Measurements from ENCODE around the gene CDCA3. TPM values are rescaled to one million over a fixed set of nuclear protein-coding genes. Genes with fewer than 3 reads are reported as not detected.

Gene CDCA3
- total RNA-seq, 4 donors from 2014 or later, result 4.8 to 8.9 (median 5.9) TPM

DNA sequence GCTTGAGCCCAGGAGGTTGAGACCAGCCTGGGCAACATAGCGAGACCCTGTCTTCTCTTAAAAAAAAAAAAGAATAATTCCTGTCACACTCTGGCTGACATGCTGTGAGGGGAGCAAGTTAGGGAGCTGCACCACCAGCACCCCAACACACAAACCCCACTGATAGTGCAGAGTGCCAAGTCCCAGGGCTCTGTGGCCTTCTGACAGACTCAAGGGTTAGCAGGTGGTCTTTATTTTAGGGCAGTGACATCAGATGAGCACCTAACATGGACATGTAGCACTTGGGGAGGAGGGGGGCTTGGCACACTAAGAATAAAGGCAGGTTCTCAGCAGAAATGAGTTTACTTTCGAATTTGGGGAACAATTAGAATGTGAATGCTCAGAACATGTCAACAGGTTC, 7.7 kb upstream of the CDCA3 start:
- TF ChIP-seq, protein P1, sequence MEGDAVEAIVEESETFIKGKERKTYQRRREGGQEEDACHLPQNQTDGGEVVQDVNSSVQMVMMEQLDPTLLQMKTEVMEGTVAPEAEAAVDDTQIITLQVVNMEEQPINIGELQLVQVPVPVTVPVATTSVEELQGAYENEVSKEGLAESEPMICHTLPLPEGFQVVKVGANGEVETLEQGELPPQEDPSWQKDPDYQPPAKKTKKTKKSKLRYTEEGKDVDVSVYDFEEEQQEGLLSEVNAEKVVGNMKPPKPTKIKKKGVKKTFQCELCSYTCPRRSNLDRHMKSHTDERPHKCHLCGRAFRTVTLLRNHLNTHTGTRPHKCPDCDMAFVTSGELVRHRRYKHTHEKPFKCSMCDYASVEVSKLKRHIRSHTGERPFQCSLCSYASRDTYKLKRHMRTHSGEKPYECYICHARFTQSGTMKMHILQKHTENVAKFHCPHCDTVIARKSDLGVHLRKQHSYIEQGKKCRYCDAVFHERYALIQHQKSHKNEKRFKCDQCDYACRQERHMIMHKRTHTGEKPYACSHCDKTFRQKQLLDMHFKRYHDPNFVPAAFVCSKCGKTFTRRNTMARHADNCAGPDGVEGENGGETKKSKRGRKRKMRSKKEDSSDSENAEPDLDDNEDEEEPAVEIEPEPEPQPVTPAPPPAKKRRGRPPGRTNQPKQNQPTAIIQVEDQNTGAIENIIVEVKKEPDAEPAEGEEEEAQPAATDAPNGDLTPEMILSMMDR (IDR thresholded peaks at IDR 0.05), result no peak
- no peak for TF ChIP-seq EP300 (IDR thresholded peaks at IDR 0.05)
- TF ChIP-seq POLR2A (IDR thresholded peaks at IDR 0.05), result no peak
- TF ChIP-seq POLR2AphosphoS5 (IDR thresholded peaks at IDR 0.05), result no peak
- Histone ChIP-seq H3K4me3 (no peak overlapping the region), H3K27ac (no peak overlapping the region), H3K36me3 (peaks cover 86% of the 10 kb centered on the region), H3K27me3 (no peaks in the 10 kb centered on the region), H3K9me3 (no peaks in the 10 kb centered on the region), H3K4me1 (peaks cover 4% of the 10 kb centered on the region)
- no peak for DNase-seq (ENCODE audit: low spot score in 2 of 2)
- 100% methylated on average over 2 of the region's 2 CpGs for WGBS

DNA sequence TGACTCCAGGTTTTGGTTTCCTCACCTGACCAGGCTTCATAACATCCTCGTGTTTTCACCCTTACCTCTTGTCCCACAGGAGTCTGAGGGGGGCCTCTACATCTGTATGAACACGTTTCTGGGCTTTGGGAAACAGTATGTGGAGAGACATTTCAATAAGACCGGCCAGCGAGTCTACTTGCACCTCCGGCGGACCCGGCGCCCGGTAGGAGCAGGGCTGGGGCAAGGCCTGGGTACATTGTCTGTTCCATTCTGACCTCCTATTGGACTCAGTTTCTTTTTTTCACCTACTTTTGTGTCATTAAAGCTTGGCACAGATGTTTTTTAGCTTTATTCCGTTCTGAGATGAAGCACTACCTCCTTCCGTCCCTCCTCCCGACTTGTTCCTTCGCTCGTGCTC, 4.2 kb upstream of the CDCA3 start:
- Histone ChIP-seq H3K27me3 (no peaks in the 10 kb centered on the region), H3K9me3 (no peaks in the 10 kb centered on the region), H3K4me1 (peaks cover 24% of the 10 kb centered on the region), H3K36me3 (peaks cover 51% of the 10 kb centered on the region), H3K4me3 (no peak overlapping the region), H3K27ac (no peak overlapping the region)
- DNase-seq (ENCODE audit: low spot score in 2 of 2), result no peak
- WGBS, result 92% methylated on average over 14 of the region's 14 CpGs
- TF ChIP-seq, protein P1 (IDR thresholded peaks at IDR 0.05), result no peak
- TF ChIP-seq EP300 (IDR thresholded peaks at IDR 0.05) (no peak), POLR2AphosphoS5 (IDR thresholded peaks at IDR 0.05) (no peak)

DNA sequence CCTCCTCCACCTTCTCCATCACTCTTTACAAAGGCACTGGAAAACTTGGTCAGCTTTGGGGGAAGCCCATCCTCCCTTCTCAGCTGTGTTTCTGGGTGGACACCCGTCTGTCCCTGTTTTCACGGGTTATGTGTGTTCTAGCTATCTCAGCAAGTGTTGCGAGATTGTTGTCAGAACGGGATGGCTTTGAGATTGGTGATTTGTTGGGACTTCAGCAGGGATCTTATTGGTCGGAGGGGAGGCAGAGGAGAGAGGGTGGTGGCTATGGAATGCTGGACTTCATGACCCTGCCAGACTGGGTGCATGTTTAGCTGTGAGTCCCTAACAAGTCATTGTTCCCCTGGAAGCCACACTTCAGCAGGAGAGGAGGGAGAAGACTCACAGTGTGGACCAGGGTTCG, 3.0 kb upstream of the CDCA3 start:
- no peak for TF ChIP-seq POLR2AphosphoS5 (IDR thresholded peaks at IDR 0.05)
- TF ChIP-seq POLR2A (IDR thresholded peaks at IDR 0.05), result no peak
- TF ChIP-seq, protein P1 (IDR thresholded peaks at IDR 0.05), result no peak
- TF ChIP-seq EP300 (IDR thresholded peaks at IDR 0.05), result no peak
- DNase-seq (ENCODE audit: low spot score in 2 of 2), result no peak
- Histone ChIP-seq H3K4me1 (peaks cover 24% of the 10 kb centered on the region), H3K9me3 (no peaks in the 10 kb centered on the region), H3K36me3 (peaks cover 38% of the 10 kb centered on the region), H3K4me3 (no peak overlapping the region), H3K27ac (peak overlapping the region; percentile 77), H3K27me3 (no peaks in the 10 kb centered on the region)
- 82% methylated on average over 6 of the region's 6 CpGs for whole genome bisulfite sequencing

DNA sequence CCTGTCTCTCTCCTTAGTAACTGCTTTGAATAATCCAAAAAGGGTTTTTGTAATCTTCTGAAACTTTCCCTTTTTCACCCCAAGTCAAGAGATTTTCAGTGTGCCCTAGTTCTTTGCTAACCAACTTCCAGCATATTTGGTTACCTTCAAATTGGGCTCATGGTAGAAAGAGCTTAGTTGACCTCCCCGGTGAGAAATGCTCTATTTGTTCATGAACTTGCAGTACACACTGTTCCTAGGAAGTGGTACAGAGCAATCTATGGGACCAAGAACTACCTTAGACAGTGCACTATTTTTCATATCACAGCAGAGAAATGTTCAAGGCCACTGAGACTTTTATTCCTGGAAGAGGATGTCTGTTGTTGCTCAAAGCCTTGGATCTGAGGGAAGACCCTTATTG, 2.5 kb upstream of the CDCA3 start:
- no peaks in the 10 kb centered on the region for H3K27me3 ChIP-seq
- H3K27ac ChIP-seq, result peak overlapping the region; percentile 77
- TF ChIP-seq, protein P1 (IDR thresholded peaks at IDR 0.05), result no peak
- no peak for TF ChIP-seq POLR2AphosphoS5 (IDR thresholded peaks at IDR 0.05)
- TF ChIP-seq POLR2A (IDR thresholded peaks at IDR 0.05), result no peak
- no peak for TF ChIP-seq EP300 (IDR thresholded peaks at IDR 0.05)
- H3K36me3 ChIP-seq, result peaks cover 37% of the 10 kb centered on the region
- H3K4me3 ChIP-seq, result no peak overlapping the region
- no peaks in the 10 kb centered on the region for H3K9me3 ChIP-seq
- H3K4me1 ChIP-seq, result peaks cover 24% of the 10 kb centered on the region
- 75% methylated on average over 1 of the region's 1 CpG for WGBS
- no peak for DNase-seq (ENCODE audit: low spot score in 2 of 2)

DNA sequence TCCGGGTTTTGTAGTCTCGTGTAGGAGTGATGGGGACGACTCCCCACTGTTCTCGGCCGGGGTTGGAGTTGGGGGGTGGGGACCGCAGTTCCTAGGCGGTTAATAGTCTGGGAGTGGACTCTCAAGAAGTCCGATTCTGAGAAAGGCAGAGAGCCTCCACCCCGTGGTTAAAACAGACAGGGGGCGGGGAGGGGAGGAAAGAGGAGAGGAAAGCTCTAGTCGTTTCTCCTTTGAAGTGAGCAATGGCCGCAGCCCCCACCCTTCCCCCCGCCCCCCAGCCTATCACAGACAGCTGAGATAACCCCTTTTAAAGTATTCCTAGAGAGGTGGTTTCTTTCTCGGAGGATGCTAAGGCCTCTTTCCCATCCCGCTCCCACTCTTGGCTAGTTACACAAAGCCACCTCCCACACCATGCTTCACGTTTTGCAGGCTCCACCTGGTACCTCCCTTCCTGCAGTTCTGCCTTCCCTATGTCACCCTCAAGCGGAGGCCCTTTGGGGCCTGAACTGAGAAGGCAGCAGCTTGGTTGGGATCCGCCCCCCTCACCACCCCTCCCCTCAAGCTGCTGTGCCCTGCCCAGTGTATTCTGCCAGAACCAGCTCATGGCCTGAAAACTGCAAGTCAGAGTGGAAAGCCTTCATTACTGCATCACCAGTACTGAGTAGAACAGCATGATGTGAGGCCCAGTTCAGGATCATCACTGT, 1.7 kb upstream of the CDCA3 start:
- H3K36me3 ChIP-seq, result peaks cover 35% of the 10 kb centered on the region
- peak overlapping the region; percentile 77 for H3K27ac ChIP-seq
- WGBS, result 0% methylated on average over 18 of the region's 18 CpGs
- no peaks in the 10 kb centered on the region for H3K27me3 ChIP-seq
- TF ChIP-seq, protein P1 (IDR thresholded peaks at IDR 0.05), result no peak
- TF ChIP-seq POLR2A (IDR thresholded peaks at IDR 0.05), result no peak
- TF ChIP-seq POLR2AphosphoS5 (IDR thresholded peaks at IDR 0.05), result no peak
- TF ChIP-seq EP300 (IDR thresholded peaks at IDR 0.05), result no peak
- no peaks in the 10 kb centered on the region for H3K9me3 ChIP-seq
- DNase-seq (ENCODE audit: low spot score in 2 of 2), result no peak
- H3K4me3 ChIP-seq, result peak overlapping the region; percentile 64
- peaks cover 24% of the 10 kb centered on the region for H3K4me1 ChIP-seq

Data from suprapubic skin (tissue), 4 donors.